ENCODE data around the gene WDR1.

The WDR1 gene

DNA sequence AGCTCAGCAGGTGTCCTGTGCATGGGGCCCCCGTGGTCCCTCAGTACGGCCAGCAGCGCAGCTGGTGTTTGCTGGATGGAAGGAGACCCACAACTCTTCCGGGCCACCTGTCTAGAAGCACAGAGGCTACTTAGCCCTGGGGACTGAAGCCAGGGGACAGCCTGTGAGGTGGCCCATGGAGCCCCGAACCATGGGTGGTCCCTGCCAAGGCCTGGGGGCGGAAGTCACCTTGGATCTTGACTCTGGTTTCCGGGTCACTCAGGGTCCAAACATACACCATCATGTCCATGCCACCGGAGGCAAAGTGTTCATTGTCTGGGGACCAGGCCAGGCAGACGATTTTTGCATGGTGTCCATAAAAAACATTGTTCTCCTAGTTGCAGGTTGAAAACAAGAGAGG lies 39.5 kb downstream of the WDR1 start:
- H3K4me2 ChIP-seq (ENCODE audit: low read depth, low read length, poor library complexity, severe bottlenecking): no peak overlapping the region
- no peaks in the 10 kb centered on the region for H3K9me2 ChIP-seq (replicated peaks; ENCODE audit: insufficient read depth, low read length)
- H3K9ac ChIP-seq (ENCODE audit: low read length): no peak overlapping the region
- H3K27me3 ChIP-seq (ENCODE audit: low read length): no peaks in the 10 kb centered on the region
- H3K9me3 ChIP-seq (ENCODE audit: insufficient read depth, low read length): no peaks in the 10 kb centered on the region
- H3K36me3 ChIP-seq (ENCODE audit: low read length): peaks cover 7% of the 10 kb centered on the region; the same call in 1 of the 2 replicates
- no peaks in the 10 kb centered on the region for H3K79me2 ChIP-seq (ENCODE audit: insufficient read depth, low read length)
- H2AFZ ChIP-seq (ENCODE audit: low read depth, low read length, severe bottlenecking): no peak overlapping the region
- no peaks in the 10 kb centered on the region for H4K20me1 ChIP-seq (ENCODE audit: low read depth, low read length)
- H3K4me3 ChIP-seq (ENCODE audit: insufficient read depth, low read length, poor library complexity, severe bottlenecking): no peak overlapping the region
- TF ChIP-seq EZH2phosphoT487 (conservative IDR thresholded peaks at IDR 0.05; ENCODE audit: low read length): no peak
- TF ChIP-seq, protein P1, sequence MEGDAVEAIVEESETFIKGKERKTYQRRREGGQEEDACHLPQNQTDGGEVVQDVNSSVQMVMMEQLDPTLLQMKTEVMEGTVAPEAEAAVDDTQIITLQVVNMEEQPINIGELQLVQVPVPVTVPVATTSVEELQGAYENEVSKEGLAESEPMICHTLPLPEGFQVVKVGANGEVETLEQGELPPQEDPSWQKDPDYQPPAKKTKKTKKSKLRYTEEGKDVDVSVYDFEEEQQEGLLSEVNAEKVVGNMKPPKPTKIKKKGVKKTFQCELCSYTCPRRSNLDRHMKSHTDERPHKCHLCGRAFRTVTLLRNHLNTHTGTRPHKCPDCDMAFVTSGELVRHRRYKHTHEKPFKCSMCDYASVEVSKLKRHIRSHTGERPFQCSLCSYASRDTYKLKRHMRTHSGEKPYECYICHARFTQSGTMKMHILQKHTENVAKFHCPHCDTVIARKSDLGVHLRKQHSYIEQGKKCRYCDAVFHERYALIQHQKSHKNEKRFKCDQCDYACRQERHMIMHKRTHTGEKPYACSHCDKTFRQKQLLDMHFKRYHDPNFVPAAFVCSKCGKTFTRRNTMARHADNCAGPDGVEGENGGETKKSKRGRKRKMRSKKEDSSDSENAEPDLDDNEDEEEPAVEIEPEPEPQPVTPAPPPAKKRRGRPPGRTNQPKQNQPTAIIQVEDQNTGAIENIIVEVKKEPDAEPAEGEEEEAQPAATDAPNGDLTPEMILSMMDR (IDR thresholded peaks at IDR 0.05; ENCODE audit: insufficient read depth, low read length, poor library complexity, severe bottlenecking): no peak
- no peaks in the 10 kb centered on the region for H3F3A ChIP-seq (ENCODE audit: insufficient read depth)
- no peak overlapping the region for H3K27ac ChIP-seq (ENCODE audit: low read depth, low read length)

DNA sequence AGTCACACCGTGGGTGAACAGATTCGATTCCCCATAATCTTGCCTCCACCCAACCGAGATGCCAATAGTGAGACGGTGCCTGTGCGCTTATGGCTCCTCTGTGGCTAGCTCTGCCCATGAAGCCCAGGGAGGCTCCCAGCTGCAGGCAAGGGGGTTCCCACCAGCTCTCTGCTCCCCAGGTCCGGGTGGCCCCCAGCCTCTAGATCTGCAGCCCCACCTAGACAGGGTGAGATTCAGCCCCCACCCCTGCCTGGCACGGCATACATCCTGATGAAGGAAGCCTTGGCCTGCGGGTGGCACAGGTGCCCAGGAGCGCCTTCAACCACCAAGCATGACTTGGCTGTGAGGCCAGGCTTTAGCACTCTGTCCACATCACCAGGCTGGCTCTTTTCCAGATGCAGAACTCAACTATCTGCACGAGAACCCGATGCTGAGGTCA lies 40.6 kb downstream of the WDR1 start:
- Histone ChIP-seq H3F3A (ENCODE audit: insufficient read depth) (peaks cover under 1% of the 10 kb centered on the region; the same call in 1 of the 2 replicates), H3K4me3 (ENCODE audit: insufficient read depth, low read length, poor library complexity, severe bottlenecking) (no peak overlapping the region), H3K9me2 (replicated peaks; ENCODE audit: insufficient read depth, low read length) (no peaks in the 10 kb centered on the region), H4K20me1 (ENCODE audit: low read depth, low read length) (no peaks in the 10 kb centered on the region), H3K9me3 (ENCODE audit: insufficient read depth, low read length) (no peaks in the 10 kb centered on the region), H3K4me2 (ENCODE audit: low read depth, low read length, poor library complexity, severe bottlenecking) (no peak overlapping the region), H3K79me2 (ENCODE audit: insufficient read depth, low read length) (no peaks in the 10 kb centered on the region), H2AFZ (ENCODE audit: low read depth, low read length, severe bottlenecking) (no peak overlapping the region), H3K36me3 (ENCODE audit: low read length) (peaks cover 7% of the 10 kb centered on the region; the same call in 1 of the 2 replicates), H3K27me3 (ENCODE audit: low read length) (no peaks in the 10 kb centered on the region), H3K27ac (ENCODE audit: low read depth, low read length) (no peak overlapping the region), H3K9ac (ENCODE audit: low read length) (no peak overlapping the region)
- TF ChIP-seq, protein P1 (IDR thresholded peaks at IDR 0.05; ENCODE audit: insufficient read depth, low read length, poor library complexity, severe bottlenecking): no peak
- no peak for TF ChIP-seq EZH2phosphoT487 (conservative IDR thresholded peaks at IDR 0.05; ENCODE audit: low read length)

DNA sequence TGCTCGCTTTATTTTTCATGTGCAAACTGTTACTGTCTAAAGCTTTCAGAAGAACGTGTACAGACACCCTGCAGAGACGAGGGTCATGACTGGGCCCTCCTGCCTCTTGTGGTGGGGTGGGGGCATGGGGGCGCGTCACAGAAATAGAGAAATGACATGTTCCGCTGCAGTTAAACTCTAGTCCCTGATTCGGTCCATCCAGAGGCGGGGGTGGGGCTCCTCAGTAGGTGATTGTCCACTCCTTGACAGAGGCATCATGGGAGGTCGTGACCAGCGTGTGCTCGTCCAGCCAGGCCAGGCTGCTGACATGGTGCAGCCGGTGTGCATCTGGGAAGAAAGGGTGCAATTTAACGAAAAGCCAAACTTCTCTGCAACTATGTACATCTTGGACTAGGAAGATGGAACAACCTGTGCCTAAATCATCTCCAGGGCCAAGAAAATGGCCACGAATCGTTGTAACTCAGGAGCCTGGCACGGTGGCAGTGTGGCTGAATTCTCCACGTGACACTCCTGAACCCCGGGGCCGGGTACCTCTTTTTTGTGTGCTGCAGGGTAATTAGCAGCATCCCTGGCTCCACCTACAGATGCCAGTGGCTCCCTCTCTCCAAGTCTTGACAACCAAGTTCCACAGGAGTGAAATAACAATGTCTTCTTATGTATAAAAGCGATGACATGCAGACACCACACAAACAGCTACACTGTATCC lies 41.3 kb downstream of the WDR1 start:
- Histone ChIP-seq H3K79me2 (ENCODE audit: insufficient read depth, low read length) (no peaks in the 10 kb centered on the region), H3K4me2 (ENCODE audit: low read depth, low read length, poor library complexity, severe bottlenecking) (no peak overlapping the region), H3K4me3 (ENCODE audit: insufficient read depth, low read length, poor library complexity, severe bottlenecking) (no peak overlapping the region), H2AFZ (ENCODE audit: low read depth, low read length, severe bottlenecking) (no peak overlapping the region), H3K9me2 (replicated peaks; ENCODE audit: insufficient read depth, low read length) (no peaks in the 10 kb centered on the region), H4K20me1 (ENCODE audit: low read depth, low read length) (no peaks in the 10 kb centered on the region), H3F3A (ENCODE audit: insufficient read depth) (peaks cover 4% of the 10 kb centered on the region; the same call in 1 of the 2 replicates), H3K9me3 (ENCODE audit: insufficient read depth, low read length) (no peaks in the 10 kb centered on the region), H3K36me3 (ENCODE audit: low read length) (peaks cover 7% of the 10 kb centered on the region; the same call in 1 of the 2 replicates), H3K9ac (ENCODE audit: low read length) (no peak overlapping the region), H3K27ac (ENCODE audit: low read depth, low read length) (no peak overlapping the region), H3K27me3 (ENCODE audit: low read length) (no peaks in the 10 kb centered on the region)
- TF ChIP-seq EZH2phosphoT487 (conservative IDR thresholded peaks at IDR 0.05; ENCODE audit: low read length): no peak

DNA sequence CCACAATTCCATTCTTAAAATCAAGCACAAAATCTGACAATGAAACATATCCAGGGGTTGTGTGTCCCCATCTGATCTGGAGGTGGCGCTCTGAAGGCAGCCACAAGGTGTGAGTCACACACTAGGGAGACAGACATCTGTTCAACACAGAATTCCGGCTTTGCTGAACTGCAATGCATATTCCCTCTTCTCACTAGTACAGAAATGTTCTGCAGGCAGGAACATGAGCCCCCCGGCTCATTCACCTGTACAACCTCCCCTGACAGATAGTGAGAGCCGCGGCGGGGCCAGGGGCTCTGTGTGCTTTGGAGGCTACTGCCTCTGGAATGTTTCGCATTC lies 41.9 kb downstream of the WDR1 start:
- no peaks in the 10 kb centered on the region for H3K79me2 ChIP-seq (ENCODE audit: insufficient read depth, low read length)
- no peaks in the 10 kb centered on the region for H3K9me2 ChIP-seq (replicated peaks; ENCODE audit: insufficient read depth, low read length)
- no peaks in the 10 kb centered on the region for H4K20me1 ChIP-seq (ENCODE audit: low read depth, low read length)
- no peaks in the 10 kb centered on the region for H3K9me3 ChIP-seq (ENCODE audit: insufficient read depth, low read length)
- H3K4me2 ChIP-seq (ENCODE audit: low read depth, low read length, poor library complexity, severe bottlenecking): no peak overlapping the region
- H3K4me3 ChIP-seq (ENCODE audit: insufficient read depth, low read length, poor library complexity, severe bottlenecking): no peak overlapping the region
- H3K36me3 ChIP-seq (ENCODE audit: low read length): peaks cover 7% of the 10 kb centered on the region; the same call in 1 of the 2 replicates
- H2AFZ ChIP-seq (ENCODE audit: low read depth, low read length, severe bottlenecking): no peak overlapping the region
- no peak overlapping the region for H3K27ac ChIP-seq (ENCODE audit: low read depth, low read length)
- H3F3A ChIP-seq (ENCODE audit: insufficient read depth): peaks cover 4% of the 10 kb centered on the region; the same call in 1 of the 2 replicates
- H3K9ac ChIP-seq (ENCODE audit: low read length): no peak overlapping the region
- TF ChIP-seq EZH2phosphoT487 (conservative IDR thresholded peaks at IDR 0.05; ENCODE audit: low read length): no peak
- TF ChIP-seq, protein P1 (IDR thresholded peaks at IDR 0.05; ENCODE audit: insufficient read depth, low read length, poor library complexity, severe bottlenecking): no peak
- H3K27me3 ChIP-seq (ENCODE audit: low read length): no peaks in the 10 kb centered on the region

All from SU-DHL-6 (cell line).